ENCODE data around the gene TM4SF1. TPM values are rescaled to one million over a fixed set of nuclear protein-coding genes. Genes with fewer than 3 reads are reported as not detected.

TM4SF1 gene
- total RNA-seq, 2 experiments from 2014 or later, result not detected

DNA sequence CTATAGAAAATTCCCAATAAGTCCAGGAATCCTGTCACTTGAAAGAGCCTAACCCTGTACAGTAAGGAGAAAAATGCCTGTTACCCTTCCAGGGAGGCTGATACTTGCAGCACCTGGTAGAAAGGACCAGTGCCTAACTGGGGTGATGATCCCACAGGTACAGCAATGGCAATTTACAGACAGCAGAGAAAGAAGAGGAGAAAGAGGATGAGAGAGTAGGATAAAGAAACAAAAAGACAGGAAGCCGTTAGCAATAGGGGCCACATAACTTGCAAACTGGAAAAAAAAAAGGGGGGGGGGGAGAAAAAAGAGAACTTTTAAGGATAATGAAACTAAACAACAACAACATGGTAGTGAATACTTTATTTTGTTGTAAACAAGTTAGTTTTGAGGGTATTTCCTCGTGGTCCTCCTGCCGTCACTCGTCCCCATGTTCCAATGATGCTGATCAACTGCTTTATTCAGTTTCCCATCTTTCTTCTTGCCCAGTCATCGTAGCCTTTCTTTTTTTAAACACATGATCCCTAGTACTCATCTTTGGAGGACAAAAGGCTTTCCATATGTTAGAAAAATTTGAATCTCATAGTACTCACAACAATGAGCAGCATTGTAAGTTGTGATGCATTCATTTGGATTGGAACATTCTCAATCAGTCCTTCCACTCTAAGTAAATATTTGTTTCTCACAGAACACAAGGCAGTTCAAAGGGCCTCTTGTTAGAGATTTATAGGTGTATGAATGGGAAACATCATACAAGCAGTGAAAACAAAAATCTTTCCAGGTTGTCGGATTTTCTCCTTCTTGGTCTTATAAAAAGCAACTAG lies 8.6 kb downstream of the TM4SF1 start:
- Mint-ChIP-seq H3K36me3 (ENCODE audit: low read depth) (no peaks in the 10 kb centered on the region), H3K9me3 (no peaks in the 10 kb centered on the region), H3K4me1 (ENCODE audit: low read depth) (peaks cover 9% of the 10 kb centered on the region), H3K27me3 (peaks cover 4% of the 10 kb centered on the region), H3K27ac (no peak overlapping the region), H3K4me3 (no peak overlapping the region)
- ATAC-seq (no peak), DNase-seq (no peak)
- intact Hi-C loops (cut with micrococcal nuclease), result no loop called here
- CTCF ChIA-PET, result no interaction called here
- TF ChIP-seq, protein P1, sequence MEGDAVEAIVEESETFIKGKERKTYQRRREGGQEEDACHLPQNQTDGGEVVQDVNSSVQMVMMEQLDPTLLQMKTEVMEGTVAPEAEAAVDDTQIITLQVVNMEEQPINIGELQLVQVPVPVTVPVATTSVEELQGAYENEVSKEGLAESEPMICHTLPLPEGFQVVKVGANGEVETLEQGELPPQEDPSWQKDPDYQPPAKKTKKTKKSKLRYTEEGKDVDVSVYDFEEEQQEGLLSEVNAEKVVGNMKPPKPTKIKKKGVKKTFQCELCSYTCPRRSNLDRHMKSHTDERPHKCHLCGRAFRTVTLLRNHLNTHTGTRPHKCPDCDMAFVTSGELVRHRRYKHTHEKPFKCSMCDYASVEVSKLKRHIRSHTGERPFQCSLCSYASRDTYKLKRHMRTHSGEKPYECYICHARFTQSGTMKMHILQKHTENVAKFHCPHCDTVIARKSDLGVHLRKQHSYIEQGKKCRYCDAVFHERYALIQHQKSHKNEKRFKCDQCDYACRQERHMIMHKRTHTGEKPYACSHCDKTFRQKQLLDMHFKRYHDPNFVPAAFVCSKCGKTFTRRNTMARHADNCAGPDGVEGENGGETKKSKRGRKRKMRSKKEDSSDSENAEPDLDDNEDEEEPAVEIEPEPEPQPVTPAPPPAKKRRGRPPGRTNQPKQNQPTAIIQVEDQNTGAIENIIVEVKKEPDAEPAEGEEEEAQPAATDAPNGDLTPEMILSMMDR (IDR thresholded peaks at IDR 0.05), result no peak
- POLR2A ChIA-PET, result no interaction called here

DNA sequence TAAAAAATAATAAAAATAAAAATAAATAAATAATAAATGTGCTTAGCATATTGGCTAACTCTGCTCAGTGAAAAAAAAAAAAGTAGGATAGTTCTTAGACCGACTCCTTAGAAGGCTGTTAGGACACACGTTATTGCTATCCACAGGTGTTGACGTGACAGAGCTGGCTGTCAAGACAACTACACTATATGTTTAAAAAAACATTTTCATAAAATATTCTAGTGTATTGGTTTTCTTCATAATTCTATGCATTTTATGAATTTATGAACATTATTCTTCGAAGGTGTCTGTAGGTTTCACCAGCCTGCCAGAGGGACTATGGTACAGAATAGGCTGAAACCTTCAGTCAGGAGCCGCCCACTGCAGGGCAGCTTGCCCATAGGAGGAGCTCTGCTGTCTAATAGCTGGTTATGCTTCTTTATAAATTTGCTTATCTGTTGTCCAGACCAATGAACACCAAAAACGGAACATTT lies 9.2 kb downstream of the TM4SF1 start:
- Mint-ChIP-seq H3K4me1 (ENCODE audit: low read depth) (peaks cover 9% of the 10 kb centered on the region), H3K27ac (no peak overlapping the region), H3K36me3 (ENCODE audit: low read depth) (no peaks in the 10 kb centered on the region), H3K27me3 (peaks cover 4% of the 10 kb centered on the region), H3K9me3 (no peaks in the 10 kb centered on the region), H3K4me3 (no peak overlapping the region)
- CTCF ChIA-PET, result no interaction called here
- ATAC-seq, result no peak
- no peak for DNase-seq
- TF ChIP-seq, protein P1 (IDR thresholded peaks at IDR 0.05), result no peak
- intact Hi-C loops (cut with micrococcal nuclease), result no loop called here
- POLR2A ChIA-PET, result no interaction called here

- intact Hi-C loops (cut with micrococcal nuclease), result no loop called here
- TF ChIP-seq, protein P1 (IDR thresholded peaks at IDR 0.05), result no peak
- POLR2A ChIA-PET, result no interaction called here
- Mint-ChIP-seq H3K9me3 (no peaks in the 10 kb centered on the region), H3K4me3 (no peak overlapping the region), H3K27me3 (no peaks in the 10 kb centered on the region), H3K36me3 (ENCODE audit: low read depth) (no peaks in the 10 kb centered on the region), H3K27ac (no peak overlapping the region), H3K4me1 (ENCODE audit: low read depth) (peaks cover 9% of the 10 kb centered on the region)
- CTCF ChIA-PET, result interaction anchor here (0.9 kb wide), 1 partner anchor 75 kb away, joined by 3 read pairs; no protein-coding TSS in a partner anchor
- peak; percentile 94 for ATAC-seq
- DNase-seq, result peak; percentile 42
These were observed 10.3 kb downstream of the TM4SF1 start for GRCh38 chr3:149366941-149367840.

GRCh38 chr3:149366031-149366430 lies 11.4 kb downstream of the TM4SF1 start:
- H3K27me3 Mint-ChIP-seq, result no peaks in the 10 kb centered on the region
- ChIA-PET CTCF (no interaction called here), POLR2A (no interaction called here)
- peaks cover 9% of the 10 kb centered on the region for H3K4me1 Mint-ChIP-seq (ENCODE audit: low read depth)
- no peaks in the 10 kb centered on the region for H3K36me3 Mint-ChIP-seq (ENCODE audit: low read depth)
- no peak for DNase-seq
- intact Hi-C loops (cut with micrococcal nuclease), result no loop called here
- H3K4me3 Mint-ChIP-seq, result no peak overlapping the region
- H3K27ac Mint-ChIP-seq, result no peak overlapping the region
- ATAC-seq, result no peak
- TF ChIP-seq, protein P1 (IDR thresholded peaks at IDR 0.05), result no peak
- H3K9me3 Mint-ChIP-seq, result no peaks in the 10 kb centered on the region

DNA sequence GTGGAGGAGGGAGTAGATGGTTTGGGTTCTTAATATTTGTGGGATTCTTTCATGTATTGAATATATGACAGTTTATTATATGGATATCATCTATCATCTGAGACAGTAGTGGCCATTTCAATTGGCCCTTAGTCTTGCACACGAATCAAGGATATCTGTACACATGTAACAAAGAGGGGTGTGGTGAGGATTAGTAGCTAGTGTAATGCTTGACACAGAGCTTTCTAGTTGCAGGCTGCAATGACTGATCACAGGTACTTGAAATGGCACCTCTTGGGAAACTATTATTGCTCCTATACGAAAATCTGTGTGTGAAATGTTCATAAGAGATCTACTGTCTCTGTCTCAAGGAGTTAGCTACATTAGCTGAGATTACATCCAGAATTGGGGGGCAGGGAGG lies 12.8 kb downstream of the TM4SF1 start:
- Mint-ChIP-seq H3K4me3 (no peak overlapping the region), H3K9me3 (no peaks in the 10 kb centered on the region), H3K27ac (no peak overlapping the region), H3K27me3 (peaks cover 4% of the 10 kb centered on the region), H3K4me1 (ENCODE audit: low read depth) (peaks cover 9% of the 10 kb centered on the region), H3K36me3 (ENCODE audit: low read depth) (no peaks in the 10 kb centered on the region)
- TF ChIP-seq, protein P1 (IDR thresholded peaks at IDR 0.05), result no peak
- intact Hi-C loops (cut with micrococcal nuclease), result no loop called here
- ATAC-seq, result no peak
- ChIA-PET CTCF (no interaction called here), POLR2A (no interaction called here)
- DNase-seq, result no peak

Data from activated CD8-positive, alpha-beta T cell treated with anti-CD3 and anti-CD28 coated beads for 36 hours (primary cell).